Bone marrow (tissue), 2 donors: ENCODE results near the gene DEFB114.

Experiments
- DNase-seq, 2 donors: peaks; one replicate each; lab custom pipeline; 2025; lab: John Stamatoyannopoulos, UW

DEFB114 gene

GRCh38 chr6:49935387-49935786, 28.6 kb downstream of the DEFB114 start:
- DNase-seq = no peak

DNA sequence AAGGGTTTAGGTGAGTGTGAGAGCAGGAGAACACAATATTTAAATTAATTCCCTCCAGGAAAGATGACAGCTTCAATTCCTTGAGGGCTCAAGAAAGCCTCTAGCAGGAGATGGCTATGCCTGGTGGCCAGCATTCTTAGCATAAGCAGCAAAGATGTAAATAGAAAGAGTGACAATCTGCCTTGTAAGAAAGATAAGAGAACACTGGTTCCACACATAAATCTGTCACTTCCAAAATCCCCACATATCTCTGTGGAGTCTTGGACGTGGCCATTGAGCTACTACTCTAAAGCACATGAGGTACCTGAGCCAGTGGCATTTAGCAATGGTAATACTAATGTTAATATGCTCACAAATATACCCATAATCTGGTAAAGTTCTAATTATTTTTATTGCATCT, 29.2 kb downstream of the DEFB114 start:
- DNase-seq = no peak

DNA sequence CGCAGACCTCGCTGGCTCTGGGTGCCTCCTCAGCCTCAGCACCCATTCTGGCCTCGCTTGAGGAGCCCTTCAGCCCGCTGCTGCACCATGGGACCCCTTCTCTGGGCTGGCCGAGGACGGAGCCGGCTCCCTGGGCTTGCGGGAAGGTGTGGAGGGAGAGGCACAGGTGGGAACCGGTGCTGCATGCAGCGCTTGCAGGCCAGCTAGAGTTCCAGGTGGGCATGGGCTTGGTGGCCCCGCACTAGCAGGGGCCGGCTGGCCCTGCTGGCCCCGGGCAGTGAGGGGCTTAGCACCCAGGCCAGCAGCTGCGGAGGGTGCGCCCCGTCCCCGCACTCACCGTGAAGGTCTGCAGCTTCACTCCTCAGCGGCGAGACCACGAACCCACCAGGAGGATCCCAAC, 30.4 kb downstream of the DEFB114 start:
- no peak for DNase-seq

DNA sequence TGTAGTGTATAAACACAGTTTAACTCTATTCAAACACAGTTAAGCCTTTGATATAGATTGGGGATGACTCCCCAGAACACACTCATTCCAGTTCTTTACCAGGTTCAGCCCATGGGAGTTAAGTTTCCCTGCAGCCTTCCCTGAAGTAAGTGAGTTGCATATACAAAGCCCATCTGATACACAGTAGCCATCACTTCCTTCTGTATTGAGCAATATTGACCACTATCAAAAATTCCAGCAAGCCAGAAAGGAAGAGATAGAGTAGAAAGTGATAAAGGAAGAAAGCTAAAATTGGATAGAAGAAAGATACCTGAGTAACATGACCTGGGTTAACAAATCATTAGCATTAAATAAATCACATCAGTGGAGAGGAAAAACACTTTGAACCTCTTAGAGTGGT, 34.6 kb downstream of the DEFB114 start:
- DNase-seq = no peak

DNA sequence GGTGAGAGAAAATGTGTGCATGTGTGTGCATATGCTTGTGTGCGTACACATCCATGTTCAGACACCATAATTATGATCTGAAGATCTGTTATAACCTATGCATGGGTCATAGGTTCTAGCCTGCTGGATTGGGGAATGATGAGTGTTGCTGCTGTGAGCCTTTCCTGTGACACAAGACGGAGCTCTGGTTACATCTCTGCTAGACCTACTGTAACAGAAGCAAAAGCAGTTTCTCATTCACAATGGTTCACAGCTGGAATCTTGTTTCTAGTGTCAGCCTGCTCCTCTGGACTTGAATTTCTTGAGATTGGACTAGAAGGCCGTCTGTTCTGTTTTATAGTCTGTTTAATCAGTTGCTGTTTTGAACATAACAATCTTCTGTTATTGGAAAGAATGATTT, 40.1 kb downstream of the DEFB114 start:
- DNase-seq = no peak

- no peak for DNase-seq
Measured at GRCh38 chr6:49919935-49920644, 43.9 kb downstream of the DEFB114 start.

- no peak for DNase-seq
Measured at GRCh38 chr6:49919261-49919660, 44.7 kb downstream of the DEFB114 start.

- no peak for DNase-seq
Measured at GRCh38 chr6:49918787-49919186, 45.2 kb downstream of the DEFB114 start.

DNA sequence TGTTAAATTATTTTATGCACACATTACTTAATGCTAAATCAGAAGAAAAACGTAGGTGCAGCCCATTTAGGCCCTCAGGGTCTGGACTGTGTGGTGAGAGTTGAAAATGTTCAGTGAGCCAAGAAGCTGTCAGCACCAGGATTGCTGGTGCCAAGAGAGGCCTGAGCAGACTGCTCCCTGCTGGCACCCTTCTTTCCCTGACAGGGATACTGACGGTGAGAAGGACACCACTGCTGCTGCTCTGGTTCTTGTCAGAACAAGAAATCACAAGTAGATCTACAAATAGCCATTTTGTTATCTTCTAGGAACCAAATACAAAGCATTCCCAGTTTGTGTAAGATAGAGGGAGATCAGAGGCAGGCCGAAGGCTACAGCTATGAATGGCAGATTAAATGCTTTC, 48.9 kb downstream of the DEFB114 start:
- DNase-seq = no peak

DNA sequence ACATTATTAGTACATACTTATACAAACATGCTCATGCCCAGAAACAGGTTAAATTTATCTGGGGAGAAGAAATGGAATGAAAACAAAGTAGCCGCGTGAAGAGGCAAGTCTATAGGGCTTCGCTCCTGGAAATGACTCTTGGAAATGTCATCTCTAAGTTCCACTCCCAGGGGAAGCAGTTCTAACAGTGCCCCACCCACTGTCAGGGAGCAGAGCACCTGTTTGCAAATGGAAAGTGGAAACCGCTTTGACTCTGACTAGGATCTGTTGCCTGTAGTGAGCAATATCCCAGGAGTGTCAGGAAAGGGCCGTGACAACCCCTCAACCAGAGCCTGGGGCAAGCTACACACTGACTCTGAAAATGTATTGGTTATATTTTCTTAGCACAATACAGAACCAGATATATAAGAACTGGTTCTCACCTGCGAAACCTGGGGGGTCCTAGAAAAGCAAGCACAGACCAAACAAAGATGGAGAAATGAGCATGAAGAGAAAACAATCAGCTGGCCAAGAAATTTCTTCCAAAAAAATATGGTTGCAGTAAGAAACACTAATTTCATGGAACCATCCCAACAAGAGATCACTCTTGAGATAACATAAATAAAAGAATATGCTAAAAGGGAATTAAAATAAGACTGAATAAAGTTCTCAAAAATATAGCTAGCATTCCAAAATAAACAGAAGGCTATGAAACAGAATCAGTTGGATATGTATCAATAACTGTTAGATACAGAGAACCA, 50.2 kb downstream of the DEFB114 start:
- no peak for DNase-seq

DNA sequence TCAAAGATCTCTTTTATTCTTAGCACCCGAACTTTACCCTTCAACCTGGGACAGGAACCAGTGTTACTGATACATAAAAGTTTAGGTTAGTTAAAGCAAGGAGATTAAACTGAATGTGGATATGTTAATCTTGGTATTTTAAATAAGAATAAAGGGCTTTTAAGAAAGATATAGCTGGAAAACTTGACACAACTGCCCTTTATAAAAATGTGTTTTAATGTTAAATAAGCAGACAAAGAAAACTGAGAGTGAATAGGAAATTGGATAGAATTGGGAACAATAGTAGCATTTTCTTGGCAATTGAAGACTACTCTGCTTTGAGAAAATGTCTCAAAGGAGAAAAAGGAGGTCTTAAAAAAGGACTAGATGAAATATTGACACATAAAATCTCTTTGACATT, 51.8 kb downstream of the DEFB114 start:
- no peak for DNase-seq

- DNase-seq = no peak
Measured at GRCh38 chr6:49911252-49911651, 52.7 kb downstream of the DEFB114 start.
